ENCODE data around the gene RIT2. TPM values are rescaled to one million over a fixed set of nuclear protein-coding genes. Genes with fewer than 3 reads are reported as not detected.

RIT2 gene
- total RNA-seq, 1 donor from 2014 or later, result not detected

DNA sequence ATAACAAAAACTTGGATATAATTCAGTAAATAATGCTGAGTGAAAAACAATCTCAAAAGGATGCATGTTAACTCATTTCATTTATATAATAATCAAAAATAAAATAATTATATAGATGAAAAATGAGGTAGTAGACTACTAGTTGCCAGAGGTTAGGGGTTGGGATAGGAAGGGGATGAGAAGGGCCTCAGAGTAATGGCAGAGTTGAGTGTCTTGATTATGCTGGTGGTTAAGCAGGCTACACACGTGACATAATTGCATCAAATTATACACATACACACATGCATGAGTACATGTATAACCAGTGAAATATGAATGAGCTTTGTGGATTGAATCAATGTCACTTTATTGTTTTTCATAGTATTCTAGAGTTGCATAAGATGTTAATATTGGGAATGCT, 201.0 kb downstream of the RIT2 start:
- Histone ChIP-seq H3K36me3 (ENCODE audit: control insufficient read depth, insufficient read depth, low read length) (no peaks in the 10 kb centered on the region), H3K4me3 (ENCODE audit: low read depth, low read length) (no peak overlapping the region), H3K27me3 (ENCODE audit: control insufficient read depth, insufficient read depth, low read length) (no peaks in the 10 kb centered on the region)
- no peak for DNase-seq (ENCODE audit: low read depth)
- TF ChIP-seq, protein P1, sequence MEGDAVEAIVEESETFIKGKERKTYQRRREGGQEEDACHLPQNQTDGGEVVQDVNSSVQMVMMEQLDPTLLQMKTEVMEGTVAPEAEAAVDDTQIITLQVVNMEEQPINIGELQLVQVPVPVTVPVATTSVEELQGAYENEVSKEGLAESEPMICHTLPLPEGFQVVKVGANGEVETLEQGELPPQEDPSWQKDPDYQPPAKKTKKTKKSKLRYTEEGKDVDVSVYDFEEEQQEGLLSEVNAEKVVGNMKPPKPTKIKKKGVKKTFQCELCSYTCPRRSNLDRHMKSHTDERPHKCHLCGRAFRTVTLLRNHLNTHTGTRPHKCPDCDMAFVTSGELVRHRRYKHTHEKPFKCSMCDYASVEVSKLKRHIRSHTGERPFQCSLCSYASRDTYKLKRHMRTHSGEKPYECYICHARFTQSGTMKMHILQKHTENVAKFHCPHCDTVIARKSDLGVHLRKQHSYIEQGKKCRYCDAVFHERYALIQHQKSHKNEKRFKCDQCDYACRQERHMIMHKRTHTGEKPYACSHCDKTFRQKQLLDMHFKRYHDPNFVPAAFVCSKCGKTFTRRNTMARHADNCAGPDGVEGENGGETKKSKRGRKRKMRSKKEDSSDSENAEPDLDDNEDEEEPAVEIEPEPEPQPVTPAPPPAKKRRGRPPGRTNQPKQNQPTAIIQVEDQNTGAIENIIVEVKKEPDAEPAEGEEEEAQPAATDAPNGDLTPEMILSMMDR (IDR thresholded peaks at IDR 0.05; ENCODE audit: insufficient read depth, low read length, poor library complexity, severe bottlenecking), result no peak

DNA sequence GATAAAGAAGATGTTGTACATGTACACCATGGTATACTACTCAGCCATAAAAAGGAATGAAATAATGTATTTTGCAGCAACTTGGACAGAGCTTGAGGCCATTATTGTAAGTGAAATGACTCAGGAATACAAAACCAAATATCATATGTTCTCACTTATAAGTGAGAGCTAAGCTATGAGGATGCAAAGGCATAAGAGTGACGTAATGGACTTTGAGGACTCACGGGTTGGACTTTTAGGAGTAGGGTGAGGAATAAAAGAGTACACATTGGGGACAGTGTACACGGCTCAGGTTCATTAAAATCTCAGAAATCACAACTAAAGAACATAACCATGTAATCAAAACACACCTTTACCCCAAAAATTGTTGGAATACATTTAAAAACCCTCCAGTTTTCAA, 206.4 kb downstream of the RIT2 start:
- H3K4me3 ChIP-seq (ENCODE audit: low read depth, low read length), result no peak overlapping the region
- H3K36me3 ChIP-seq (ENCODE audit: control insufficient read depth, insufficient read depth, low read length), result no peaks in the 10 kb centered on the region
- TF ChIP-seq, protein P1 (IDR thresholded peaks at IDR 0.05; ENCODE audit: insufficient read depth, low read length, poor library complexity, severe bottlenecking), result no peak
- H3K27me3 ChIP-seq (ENCODE audit: control insufficient read depth, insufficient read depth, low read length), result no peaks in the 10 kb centered on the region
- no peak for DNase-seq (ENCODE audit: low read depth)

DNA sequence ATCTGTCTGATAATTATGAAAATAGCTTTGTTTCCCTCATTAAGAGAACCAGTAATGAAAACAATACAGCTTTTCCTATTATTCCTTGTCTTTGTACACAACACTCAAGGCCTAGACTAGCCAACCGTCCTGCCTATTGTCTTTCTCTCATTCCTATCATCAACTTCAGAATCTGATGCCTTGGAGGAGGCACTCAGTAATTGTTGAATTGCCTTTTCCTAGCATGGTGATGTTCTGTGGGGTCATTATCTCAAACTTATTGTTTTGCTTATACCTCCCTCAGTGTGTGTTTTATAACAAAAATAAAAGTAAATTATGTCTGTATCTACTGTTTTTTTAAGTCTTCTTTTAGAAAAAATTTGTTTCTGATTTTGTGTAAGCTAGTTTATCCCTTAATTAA, 208.7 kb downstream of the RIT2 start:
- TF ChIP-seq, protein P1 (IDR thresholded peaks at IDR 0.05; ENCODE audit: insufficient read depth, low read length, poor library complexity, severe bottlenecking), result no peak
- H3K27me3 ChIP-seq (ENCODE audit: control insufficient read depth, insufficient read depth, low read length), result no peaks in the 10 kb centered on the region
- H3K36me3 ChIP-seq (ENCODE audit: control insufficient read depth, insufficient read depth, low read length), result no peaks in the 10 kb centered on the region
- no peak for DNase-seq (ENCODE audit: low read depth)
- H3K4me3 ChIP-seq (ENCODE audit: low read depth, low read length), result no peak overlapping the region

DNA sequence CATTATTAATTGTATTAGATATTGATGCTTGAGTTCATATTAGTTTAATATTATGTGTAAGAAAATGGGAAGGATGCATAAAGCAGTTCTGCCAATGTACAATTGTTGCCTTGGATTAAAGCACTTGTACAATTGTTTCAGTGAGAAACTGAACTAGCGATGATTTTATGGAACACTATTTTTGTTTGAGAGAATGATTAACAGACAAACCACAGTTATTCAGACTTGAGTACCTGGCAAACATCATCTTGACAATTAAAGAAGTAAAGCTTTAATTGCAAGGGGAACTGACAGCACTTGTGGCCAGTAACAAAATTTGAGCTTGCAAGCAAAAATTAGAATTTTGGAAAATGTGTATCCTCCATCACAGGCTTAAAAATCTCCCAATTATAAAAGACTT, 214.3 kb downstream of the RIT2 start:
- H3K27me3 ChIP-seq (ENCODE audit: control insufficient read depth, insufficient read depth, low read length), result no peaks in the 10 kb centered on the region
- TF ChIP-seq, protein P1 (IDR thresholded peaks at IDR 0.05; ENCODE audit: insufficient read depth, low read length, poor library complexity, severe bottlenecking), result no peak
- H3K36me3 ChIP-seq (ENCODE audit: control insufficient read depth, insufficient read depth, low read length), result no peaks in the 10 kb centered on the region
- no peak for DNase-seq (ENCODE audit: low read depth)
- H3K4me3 ChIP-seq (ENCODE audit: low read depth, low read length), result no peak overlapping the region

DNA sequence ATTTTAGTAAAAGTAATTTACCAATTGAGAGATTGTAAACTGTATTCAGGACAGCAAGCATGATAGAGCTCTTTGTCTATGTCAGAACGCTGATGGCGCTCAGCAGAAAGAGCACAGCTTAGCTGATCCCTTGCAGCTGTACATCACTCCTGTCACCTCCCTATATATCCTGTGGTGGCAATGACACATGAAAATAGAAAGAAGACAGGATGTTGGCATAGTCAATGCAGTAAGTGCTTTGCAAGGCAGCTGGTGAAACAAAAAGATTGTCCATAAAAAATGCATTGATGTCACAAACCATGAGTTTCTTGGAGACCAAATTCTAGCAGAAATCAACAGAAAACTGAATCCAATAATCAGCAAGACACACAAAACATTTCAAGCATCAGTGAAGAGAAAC, 221.5 kb downstream of the RIT2 start:
- no peak for DNase-seq (ENCODE audit: low read depth)
- Histone ChIP-seq H3K36me3 (ENCODE audit: control insufficient read depth, insufficient read depth, low read length) (no peaks in the 10 kb centered on the region), H3K4me3 (ENCODE audit: low read depth, low read length) (no peak overlapping the region), H3K27me3 (ENCODE audit: control insufficient read depth, insufficient read depth, low read length) (no peaks in the 10 kb centered on the region)
- TF ChIP-seq, protein P1 (IDR thresholded peaks at IDR 0.05; ENCODE audit: insufficient read depth, low read length, poor library complexity, severe bottlenecking), result no peak

DNA sequence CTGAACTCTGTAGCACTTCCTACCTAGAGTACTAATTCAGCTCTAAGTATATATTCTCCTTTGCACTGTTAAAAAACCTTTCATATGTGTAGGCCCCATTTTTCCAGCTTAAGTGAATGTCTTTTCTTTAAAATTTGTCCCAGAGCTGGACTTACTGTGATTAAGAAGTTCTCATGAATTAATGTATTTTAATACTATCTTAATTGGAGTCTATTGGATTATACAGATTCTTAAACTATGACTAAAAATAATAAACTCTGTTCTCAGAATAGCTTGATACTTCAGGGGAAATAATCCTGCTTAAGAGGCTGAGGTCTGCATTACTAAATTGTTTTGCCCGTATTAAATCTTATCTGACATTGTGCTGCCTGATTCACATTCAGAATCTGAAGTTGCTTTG, 223.3 kb downstream of the RIT2 start:
- TF ChIP-seq, protein P1 (IDR thresholded peaks at IDR 0.05; ENCODE audit: insufficient read depth, low read length, poor library complexity, severe bottlenecking), result no peak
- no peaks in the 10 kb centered on the region for H3K36me3 ChIP-seq (ENCODE audit: control insufficient read depth, insufficient read depth, low read length)
- no peaks in the 10 kb centered on the region for H3K27me3 ChIP-seq (ENCODE audit: control insufficient read depth, insufficient read depth, low read length)
- no peak for DNase-seq (ENCODE audit: low read depth)
- H3K4me3 ChIP-seq (ENCODE audit: low read depth, low read length), result no peak overlapping the region
